Activated T-helper 17 cell treated with anti-CD3 and anti-CD28 coated beads, Interleukin-2, amount 50 U/mL, for 72 hours (primary cell): ENCODE results near the gene UTP14C. TPM values are rescaled to one million over a fixed set of nuclear protein-coding genes. Genes with fewer than 3 reads are reported as not detected.
"Not testable (repeated sequence)": the region's sequence is repeated elsewhere in the genome, so short reads cannot be mapped to it uniquely, and the experiment has no call there.

Source experiments
- ATAC-seq: fragments of 150-1000 bp; cut with Tn5 transposase; replicated peaks from 2 replicates; pipeline ENCODE4 v1.10.0; 2021; ENCODE audit warnings: mild to moderate bottlenecking, moderate library complexity
- H3K27ac Mint-ChIP-seq: one replicate; pipeline ENCODE4 v1.8.0; 2022; ENCODE audit warnings: mixed read lengths
- H3K27me3 Mint-ChIP-seq: one replicate; pipeline ENCODE4 v1.8.0; 2022; ENCODE audit warnings: mixed read lengths
- H3K36me3 Mint-ChIP-seq: one replicate; pipeline ENCODE4 v1.8.0; 2022; ENCODE audit warnings: low read depth, mild to moderate bottlenecking, mixed read lengths
- H3K4me1 Mint-ChIP-seq: one replicate; pipeline ENCODE4 v1.8.0; 2022; ENCODE audit warnings: mixed read lengths
- H3K4me3 Mint-ChIP-seq: one replicate; pipeline ENCODE4 v1.8.0; 2022; ENCODE audit warnings: mild to moderate bottlenecking, mixed read lengths
- H3K9me3 Mint-ChIP-seq: one replicate; pipeline ENCODE4 v1.8.0; 2022; ENCODE audit warnings: mixed read lengths
- total RNA-seq, 2 donors: library from RNA; stranded (reverse); gene quantifications; one replicate each; pipeline ENCODE4 v1.2.3, GENCODE V29; 2022

The UTP14C gene
- total RNA-seq, 2 donors from 2014 or later = 5.5 to 8.2 TPM

- Mint-ChIP-seq H3K27ac (peak within 1 kb of the TSS; percentile 91), H3K4me1 (peaks cover 9% of the 10 kb centered on the region), H3K27me3 (peaks cover 17% of the 10 kb centered on the region), H3K9me3 (no peaks in the 10 kb centered on the region), H3K36me3 (peaks cover 8% of the 10 kb centered on the region), H3K4me3 (peak within 1 kb of the TSS; percentile 96)
- ATAC-seq = peak; percentile 99
These were observed 12.6 kb upstream of the UTP14C start, which contains the start of gene ALG11 for GRCh38 chr13:52011632-52012511. ALG11 (plus strand) TSS chr13:52012398; CDS start chr13:52012419, 21 bp downstream.

- no peaks in the 10 kb centered on the region for H3K9me3 Mint-ChIP-seq
- H3K27me3 Mint-ChIP-seq = peaks cover 17% of the 10 kb centered on the region
- no peak for ATAC-seq
- H3K36me3 Mint-ChIP-seq = peaks cover 13% of the 10 kb centered on the region
- H3K4me3 Mint-ChIP-seq = peak overlapping the region; percentile 96
- peak overlapping the region; percentile 91 for H3K27ac Mint-ChIP-seq
- H3K4me1 Mint-ChIP-seq = peaks cover 9% of the 10 kb centered on the region
These were observed 12.0 kb upstream of the UTP14C start for GRCh38 chr13:52012512-52012836.

GRCh38 chr13:52016296-52016695, 8.2 kb upstream of the UTP14C start:
- H3K4me1 Mint-ChIP-seq = peaks cover 15% of the 10 kb centered on the region
- no peaks in the 10 kb centered on the region for H3K9me3 Mint-ChIP-seq
- ATAC-seq = no peak
- H3K36me3 Mint-ChIP-seq = peaks cover 49% of the 10 kb centered on the region
- no peak overlapping the region for H3K4me3 Mint-ChIP-seq
- no peaks in the 10 kb centered on the region for H3K27me3 Mint-ChIP-seq
- H3K27ac Mint-ChIP-seq = no peak overlapping the region

GRCh38 chr13:52020191-52020590, 4.3 kb upstream of the UTP14C start:
- peaks cover 88% of the 10 kb centered on the region for H3K36me3 Mint-ChIP-seq
- no peak for ATAC-seq
- H3K27me3 Mint-ChIP-seq = no peaks in the 10 kb centered on the region
- no peak overlapping the region for H3K4me3 Mint-ChIP-seq
- peak overlapping the region; percentile 4 for H3K27ac Mint-ChIP-seq
- H3K4me1 Mint-ChIP-seq = peaks cover 15% of the 10 kb centered on the region
- no peaks in the 10 kb centered on the region for H3K9me3 Mint-ChIP-seq

GRCh38 chr13:52022356-52022755, 2.1 kb upstream of the UTP14C start:
- Mint-ChIP-seq H3K27ac (no peak overlapping the region), H3K36me3 (peaks cover 98% of the 10 kb centered on the region), H3K9me3 (no peaks in the 10 kb centered on the region)

GRCh38 chr13:52025475-52026245, 1.2 kb downstream of the UTP14C start:
- ATAC-seq = no peak
- H3K36me3 Mint-ChIP-seq = peaks cover 93% of the 10 kb centered on the region
- H3K27ac Mint-ChIP-seq = no peak overlapping the region

More at GRCh38 chr13:52022356-52022755, 2.1 kb upstream of the UTP14C start:
- Mint-ChIP-seq H3K4me1 (peaks cover 16% of the 10 kb centered on the region), H3K4me3 (no peak overlapping the region), H3K27me3 (no peaks in the 10 kb centered on the region)
- ATAC-seq = no peak

GRCh38 chr13:52026246-52026626, 1.7 kb downstream of the UTP14C start:
- H3K27ac Mint-ChIP-seq = peak overlapping the region; percentile 7
- H3K27me3 Mint-ChIP-seq = no peaks in the 10 kb centered on the region
- H3K4me3 Mint-ChIP-seq = no peak overlapping the region
- peaks cover 9% of the 10 kb centered on the region for H3K4me1 Mint-ChIP-seq
- no peak for ATAC-seq
- peaks cover 5% of the 10 kb centered on the region for H3K9me3 Mint-ChIP-seq
- H3K36me3 Mint-ChIP-seq = peaks cover 87% of the 10 kb centered on the region

More at GRCh38 chr13:52025475-52026245, 1.2 kb downstream of the UTP14C start:
- Mint-ChIP-seq H3K9me3 (peaks cover 5% of the 10 kb centered on the region), H3K4me1 (peaks cover 10% of the 10 kb centered on the region), H3K4me3 (no peak overlapping the region), H3K27me3 (no peaks in the 10 kb centered on the region)

GRCh38 chr13:52027832-52028231, 3.3 kb downstream of the UTP14C start:
- H3K27me3 Mint-ChIP-seq = no peaks in the 10 kb centered on the region
- H3K4me1 Mint-ChIP-seq = peaks cover 9% of the 10 kb centered on the region
- no peak for ATAC-seq
- no peak overlapping the region for H3K27ac Mint-ChIP-seq
- peaks cover 5% of the 10 kb centered on the region for H3K9me3 Mint-ChIP-seq
- H3K4me3 Mint-ChIP-seq = no peak overlapping the region
- H3K36me3 Mint-ChIP-seq = peaks cover 71% of the 10 kb centered on the region

- no peak for ATAC-seq
- Mint-ChIP-seq H3K27ac (no peak overlapping the region), H3K27me3 (no peaks in the 10 kb centered on the region), H3K4me3 (no peak overlapping the region), H3K4me1 (peaks cover 9% of the 10 kb centered on the region), H3K36me3 (peaks cover 54% of the 10 kb centered on the region), H3K9me3 (peaks cover 5% of the 10 kb centered on the region)
These were observed 5.1 kb downstream of the UTP14C start for GRCh38 chr13:52029569-52029968.

GRCh38 chr13:52030401-52030800, 5.9 kb downstream of the UTP14C start:
- not testable (repeated sequence) for H3K4me3 Mint-ChIP-seq, H3K4me1 Mint-ChIP-seq, H3K27ac Mint-ChIP-seq, H3K9me3 Mint-ChIP-seq, ATAC-seq, H3K27me3 Mint-ChIP-seq
- peaks cover 46% of the 10 kb centered on the region for H3K36me3 Mint-ChIP-seq

- ATAC-seq = no peak
- no peaks in the 10 kb centered on the region for H3K27me3 Mint-ChIP-seq
- H3K4me1 Mint-ChIP-seq = peaks cover 4% of the 10 kb centered on the region
- H3K4me3 Mint-ChIP-seq = no peak overlapping the region
- no peak overlapping the region for H3K27ac Mint-ChIP-seq
- peaks cover 21% of the 10 kb centered on the region for H3K36me3 Mint-ChIP-seq
- H3K9me3 Mint-ChIP-seq = peaks cover 5% of the 10 kb centered on the region
These were observed 8.5 kb downstream of the UTP14C start for GRCh38 chr13:52033039-52033438.

GRCh38 chr13:52034616-52035226, 10.2 kb downstream of the UTP14C start:
- ATAC-seq = no peak
- H3K27ac Mint-ChIP-seq = no peak overlapping the region
- peaks cover 4% of the 10 kb centered on the region for H3K36me3 Mint-ChIP-seq

GRCh38 chr13:52036037-52036436, 11.5 kb downstream of the UTP14C start:
- no peak for ATAC-seq
- Mint-ChIP-seq H3K4me3 (no peak overlapping the region), H3K27me3 (no peaks in the 10 kb centered on the region), H3K9me3 (peaks cover 3% of the 10 kb centered on the region), H3K4me1 (no peaks in the 10 kb centered on the region), H3K27ac (no peak overlapping the region), H3K36me3 (no peaks in the 10 kb centered on the region)

More at GRCh38 chr13:52034616-52035226, 10.2 kb downstream of the UTP14C start:
- H3K4me1 Mint-ChIP-seq = no peaks in the 10 kb centered on the region
- H3K27me3 Mint-ChIP-seq = no peaks in the 10 kb centered on the region
- peaks cover 3% of the 10 kb centered on the region for H3K9me3 Mint-ChIP-seq
- H3K4me3 Mint-ChIP-seq = no peak overlapping the region

- no peak for ATAC-seq
- Mint-ChIP-seq H3K4me3 (no peak overlapping the region), H3K27me3 (no peaks in the 10 kb centered on the region), H3K9me3 (peaks cover 3% of the 10 kb centered on the region), H3K36me3 (peaks cover 6% of the 10 kb centered on the region), H3K4me1 (no peaks in the 10 kb centered on the region), H3K27ac (no peak overlapping the region)
These were observed 19.2 kb downstream of the UTP14C start for GRCh38 chr13:52043675-52044074.
